PC-9 (cell line): ENCODE results near the gene ABTB2. TPM values are rescaled to one million over a fixed set of nuclear protein-coding genes. Genes with fewer than 3 reads are reported as not detected.
A peak's percentile ranks its signal among the peaks of the same experiment; 100 is the strongest.

Experiments
- BruUV-seq: library from RNA; stranded (reverse); fragments of 400-500 nt; replicated peaks from 2 replicates; lab custom pipeline; 2021; lab: Mats Ljungman, UMichigan
- CTCF ChIA-PET: fragments of 300-600 bp; sonication (Branson Sonifier 250); formaldehyde crosslinking; loops from one replicate; lab custom pipeline; 2022; ENCODE audit warnings: antibody characterized with exemption; lab: Charles Lee
- POLR2A ChIA-PET: fragments of 300-600 bp; sonication (Branson Sonifier 250); formaldehyde crosslinking; loops from one replicate; lab custom pipeline; 2022; ENCODE audit warnings: antibody characterized with exemption; ENCODE audit not compliant: unreplicated experiment; lab: Charles Lee
- DNase-seq, 2 experiments: peaks; one replicate each; pipeline versions ENCODE4 v3.0.0 to v3.0.0-alpha.2; 2015 to 2022; ENCODE audit warnings: mixed read lengths in 1 of 2
- H2AFZ ChIP-seq: fragments of 200-600 bp; sonication (generic); 2 replicates; pipeline ENCODE4 v1.8.1; 2017; ENCODE audit warnings: antibody characterized with exemption
- H3F3A ChIP-seq: fragments of 200-600 bp; sonication (generic); 2 replicates; pipeline ENCODE4 v1.8.1; 2017; ENCODE audit warnings: antibody characterized with exemption, mild to moderate bottlenecking, low read depth; ENCODE audit not compliant: insufficient read depth
- H3K27ac ChIP-seq: fragments of 200-600 bp; sonication (generic); 2 replicates; pipeline ENCODE4 v1.6.1; 2016; ENCODE audit warnings: mixed run types
- H3K27me3 ChIP-seq: fragments of 200-600 bp; sonication (generic); 2 replicates; pipeline ENCODE4 v1.6.1; 2016; ENCODE audit warnings: low read depth, mixed run types; ENCODE audit not compliant: insufficient read depth
- H3K36me3 ChIP-seq: fragments of 200-600 bp; sonication (generic); 2 replicates; pipeline ENCODE4 v1.6.1; 2016; ENCODE audit warnings: low read depth, mixed run types
- H3K4me1 ChIP-seq: fragments of 200-600 bp; sonication (generic); replicated peaks from 2 replicates; pipeline ENCODE4 v1.6.1; 2016; ENCODE audit warnings: mixed run types; ENCODE audit not compliant: insufficient read depth
- H3K4me2 ChIP-seq: fragments of 200-600 bp; sonication (generic); 2 replicates; pipeline ENCODE4 v1.6.1; 2017; ENCODE audit warnings: mixed run types
- H3K4me3 ChIP-seq: fragments of 200-600 bp; sonication (generic); 2 replicates; pipeline ENCODE4 v1.6.1; 2016; ENCODE audit warnings: mixed run types
- H3K79me2 ChIP-seq: fragments of 200-600 bp; sonication (generic); 2 replicates; pipeline ENCODE4 v1.6.1; 2017; ENCODE audit warnings: low read depth, mixed run types
- H3K9me2 ChIP-seq: fragments of 200-600 bp; sonication (generic); 2 replicates; pipeline ENCODE4 v1.8.1; 2017; ENCODE audit warnings: mild to moderate bottlenecking; ENCODE audit not compliant: insufficient read depth
- H3K9me3 ChIP-seq: fragments of 200-600 bp; sonication (generic); 2 replicates; pipeline ENCODE4 v1.8.1; 2016; ENCODE audit warnings: low read depth; ENCODE audit not compliant: insufficient read depth
- H4K20me1 ChIP-seq: fragments of 200-600 bp; sonication (generic); 2 replicates; pipeline ENCODE4 v1.8.1; 2017; ENCODE audit not compliant: insufficient read depth
- EZH2 ChIP-seq: fragments of 200-600 bp; sonication (generic); IDR thresholded peaks from 2 replicates; pipeline ENCODE4 v1.8.0; 2017; ENCODE audit warnings: antibody characterized with exemption, low read depth
- intact Hi-C: fragments of 100-400 bp; cut with micrococcal nuclease; formaldehyde crosslinking; loops from one replicate; pipeline ENCODE4 v1.10.0; 2022; ENCODE audit not compliant: unreplicated experiment
- total RNA-seq: library from RNA; stranded (reverse); gene quantifications from 2 replicates; pipeline ENCODE4 v1.2.3, GENCODE V29; 2021
- TF ChIP-seq, protein P1 (sequence below): fragments of 200-600 bp; sonication (generic); conservative IDR thresholded peaks from 2 replicates; pipeline ENCODE4 v1.6.1; 2017; ENCODE audit warnings: mixed run types, antibody characterized with exemption, mild to moderate bottlenecking, moderate library complexity

ABTB2 gene
- total RNA-seq, 1 experiment from 2014 or later: 12.9 TPM

DNA sequence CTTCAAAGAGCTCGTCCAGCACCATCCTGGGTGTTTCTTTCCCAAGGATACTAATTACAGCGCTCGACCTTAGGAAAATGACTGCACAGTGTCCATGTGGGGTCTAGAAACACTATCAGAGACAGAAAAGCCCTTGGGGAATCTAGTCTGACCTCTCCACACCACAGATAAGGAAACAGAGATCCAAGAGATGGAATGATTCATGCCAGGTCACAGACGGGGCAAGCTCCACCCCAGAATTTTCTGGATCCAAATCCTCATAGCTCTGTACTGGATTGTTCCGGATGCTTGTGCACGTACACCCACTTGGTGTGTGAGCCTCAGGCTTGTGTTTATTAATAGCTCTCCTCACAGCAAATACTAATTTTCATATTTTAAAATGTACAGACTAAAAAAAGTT, 11.3 kb downstream of the ABTB2 start:
- Histone ChIP-seq H4K20me1 (no peaks in the 10 kb centered on the region), H3F3A (peaks cover 56% of the 10 kb centered on the region), H3K79me2 (peaks cover 91% of the 10 kb centered on the region), H3K27me3 (no peaks in the 10 kb centered on the region), H3K4me2 (peak overlapping the region; percentile 76), H3K4me3 (no peak overlapping the region; the same call in 1 of the 2 replicates), H3K4me1 (peaks cover 98% of the 10 kb centered on the region), H3K27ac (peak overlapping the region; percentile 91), H3K9me2 (no peaks in the 10 kb centered on the region), H3K9me3 (no peaks in the 10 kb centered on the region), H2AFZ (no peak overlapping the region), H3K36me3 (0 out of 2 replicates have a peak, but pooled peaks cover 11% of the 10 kb centered on the region)
- intact Hi-C loops: no loop called here
- no TSS peak for BruUV-seq
- ChIA-PET CTCF (interaction anchor here (0.6 to 1.2 kb wide), 4 partner anchors 10 to 77 kb away, joined by 3 to 4 read pairs (median 3); no protein-coding TSS in a partner anchor), POLR2A (interaction anchor here (0.5 to 1.1 kb wide), 6 partner anchors 10 to 242 kb away, joined by 3 to 8 read pairs (median 5); partner anchors contain the start of gene ABTB2)
- peak; percentile 55 to 88 for DNase-seq
- TF ChIP-seq, protein P1, sequence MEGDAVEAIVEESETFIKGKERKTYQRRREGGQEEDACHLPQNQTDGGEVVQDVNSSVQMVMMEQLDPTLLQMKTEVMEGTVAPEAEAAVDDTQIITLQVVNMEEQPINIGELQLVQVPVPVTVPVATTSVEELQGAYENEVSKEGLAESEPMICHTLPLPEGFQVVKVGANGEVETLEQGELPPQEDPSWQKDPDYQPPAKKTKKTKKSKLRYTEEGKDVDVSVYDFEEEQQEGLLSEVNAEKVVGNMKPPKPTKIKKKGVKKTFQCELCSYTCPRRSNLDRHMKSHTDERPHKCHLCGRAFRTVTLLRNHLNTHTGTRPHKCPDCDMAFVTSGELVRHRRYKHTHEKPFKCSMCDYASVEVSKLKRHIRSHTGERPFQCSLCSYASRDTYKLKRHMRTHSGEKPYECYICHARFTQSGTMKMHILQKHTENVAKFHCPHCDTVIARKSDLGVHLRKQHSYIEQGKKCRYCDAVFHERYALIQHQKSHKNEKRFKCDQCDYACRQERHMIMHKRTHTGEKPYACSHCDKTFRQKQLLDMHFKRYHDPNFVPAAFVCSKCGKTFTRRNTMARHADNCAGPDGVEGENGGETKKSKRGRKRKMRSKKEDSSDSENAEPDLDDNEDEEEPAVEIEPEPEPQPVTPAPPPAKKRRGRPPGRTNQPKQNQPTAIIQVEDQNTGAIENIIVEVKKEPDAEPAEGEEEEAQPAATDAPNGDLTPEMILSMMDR: no peak
- TF ChIP-seq EZH2: no peak

DNA sequence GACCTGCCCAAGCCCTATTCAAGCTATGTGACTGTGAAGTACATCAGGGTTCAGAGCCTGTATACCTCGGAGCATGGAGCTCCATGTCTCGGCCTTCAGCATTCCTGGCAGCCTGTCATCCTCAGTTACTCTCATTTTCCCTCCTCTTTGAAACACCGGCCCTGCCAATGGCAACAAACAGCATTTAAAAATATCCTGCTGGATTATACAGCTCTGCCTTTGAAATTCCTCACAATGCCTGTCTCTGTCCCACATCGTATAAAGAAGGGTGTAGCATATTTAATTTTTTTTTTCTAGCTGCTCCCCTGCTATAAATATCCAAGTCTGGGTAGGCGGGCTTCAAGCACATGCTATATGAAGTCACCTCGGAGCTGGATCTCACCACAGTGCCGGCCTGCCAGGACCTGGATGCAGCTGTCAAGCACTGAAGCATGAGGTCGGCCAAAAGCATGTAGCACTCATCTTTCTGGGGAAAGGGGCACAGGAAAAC, 11.8 kb downstream of the ABTB2 start:
- H3K27me3 ChIP-seq: no peaks in the 10 kb centered on the region
- no peaks in the 10 kb centered on the region for H3K9me2 ChIP-seq
- no peak for DNase-seq
- H3K4me2 ChIP-seq: peak overlapping the region; percentile 76
- H3K4me3 ChIP-seq: peak overlapping the region; percentile 40; the same call in 1 of the 2 replicates
- H3K4me1 ChIP-seq: peaks cover 98% of the 10 kb centered on the region
- H2AFZ ChIP-seq: no peak overlapping the region
- ChIA-PET CTCF (interaction anchor here (0.7 to 1.9 kb wide), 2 partner anchors 77 to 172 kb away, joined by 3 to 10 read pairs; no protein-coding TSS in a partner anchor), POLR2A (interaction anchor here (0.5 to 1.1 kb wide), 3 partner anchors 12 to 242 kb away, joined by 3 to 21 read pairs (median 5); partner anchors contain the start of gene ABTB2)
- intact Hi-C loops: loop anchor here (1.0 to 2.0 kb wide), 8 partner anchors 15 to 153 kb away; no protein-coding TSS in a partner anchor
- H3K79me2 ChIP-seq: peaks cover 91% of the 10 kb centered on the region
- H4K20me1 ChIP-seq: no peaks in the 10 kb centered on the region
- no peak for TF ChIP-seq EZH2
- TF ChIP-seq, protein P1: no peak
- BruUV-seq: no TSS peak
- peaks cover 56% of the 10 kb centered on the region for H3F3A ChIP-seq
- H3K9me3 ChIP-seq: no peaks in the 10 kb centered on the region
- peak overlapping the region; percentile 91 for H3K27ac ChIP-seq
- 0 out of 2 replicates have a peak, but pooled peaks cover 10% of the 10 kb centered on the region for H3K36me3 ChIP-seq

DNA sequence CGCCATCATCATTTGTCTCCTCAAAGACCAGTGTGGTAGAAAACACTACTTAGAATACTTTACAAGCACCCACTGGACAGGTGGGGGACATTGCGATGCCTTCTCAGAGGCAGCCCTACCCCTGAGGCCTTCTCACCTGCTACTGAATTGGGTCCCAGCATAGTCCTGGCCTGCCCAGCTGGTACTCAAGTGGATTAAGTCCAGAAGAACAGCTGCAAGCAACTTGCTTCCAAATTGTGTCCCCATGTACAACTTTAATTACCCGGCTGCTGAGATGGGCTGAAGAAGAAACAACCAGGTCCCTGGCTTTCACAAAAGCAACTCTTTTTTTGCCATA, 12.3 kb downstream of the ABTB2 start:
- Histone ChIP-seq H3K4me1 (peaks cover 99% of the 10 kb centered on the region), H2AFZ (no peak overlapping the region), H3K9me3 (no peaks in the 10 kb centered on the region), H3K27ac (peak overlapping the region; percentile 91), H3K36me3 (0 out of 2 replicates have a peak, but pooled peaks cover 7% of the 10 kb centered on the region), H3K4me2 (peak overlapping the region; percentile 76), H4K20me1 (no peaks in the 10 kb centered on the region), H3K79me2 (peaks cover 91% of the 10 kb centered on the region), H3K4me3 (peak overlapping the region; percentile 40; the same call in 1 of the 2 replicates), H3K27me3 (no peaks in the 10 kb centered on the region), H3F3A (peaks cover 59% of the 10 kb centered on the region), H3K9me2 (no peaks in the 10 kb centered on the region)
- no peak for TF ChIP-seq EZH2
- TF ChIP-seq, protein P1: no peak
- no TSS peak for BruUV-seq
- ChIA-PET POLR2A (interaction anchor here (0.5 to 1.1 kb wide), 7 partner anchors 11 to 265 kb away, joined by 3 to 21 read pairs (median 4); partner anchors contain the start of gene ABTB2), CTCF (interaction anchor here (0.7 to 1.9 kb wide), 2 partner anchors 38 to 171 kb away, joined by 4 to 10 read pairs; no protein-coding TSS in a partner anchor)
- DNase-seq: no peak
- intact Hi-C loops: loop anchor here (1.0 to 2.0 kb wide), 8 partner anchors 15 to 152 kb away; no protein-coding TSS in a partner anchor
